Activated CD4-positive, alpha-beta memory T cell treated with anti-CD3 and anti-CD28 coated beads, Interleukin-2, amount 10 ng/mL, durations not matched to agents 7 days and 5 days (primary cell): ENCODE data around the gene TMCC2. TPM values are rescaled to one million over a fixed set of nuclear protein-coding genes. Genes with fewer than 3 reads are reported as not detected.
"Not testable (repeated sequence)": the region's sequence is repeated elsewhere in the genome, so short reads cannot be mapped to it uniquely, and the experiment has no call there.

Source experiments
- CTCF ChIA-PET: fragments of 350-600 bp; sonication (Branson Sonifier 250); formaldehyde crosslinking; loops from one replicate; lab custom pipeline; 2021; ENCODE audit warnings: antibody characterized with exemption, inconsistent platforms; lab: Charles Lee
- POLR2A ChIA-PET: fragments of 350-600 bp; sonication (Branson Sonifier 250); formaldehyde crosslinking; loops from one replicate; lab custom pipeline; 2021; ENCODE audit warnings: antibody characterized with exemption; lab: Charles Lee
- DNase-seq: peaks from one replicate; pipeline ENCODE4 v3.0.0-alpha.2; 2020
- H3K27ac Mint-ChIP-seq: one replicate; pipeline ENCODE4 v1.8.0; 2021; ENCODE audit warnings: mild to moderate bottlenecking, mixed read lengths
- H3K27me3 Mint-ChIP-seq: one replicate; pipeline ENCODE4 v1.8.0; 2021; ENCODE audit warnings: mixed read lengths
- H3K36me3 Mint-ChIP-seq: one replicate; pipeline ENCODE4 v1.8.0; 2021; ENCODE audit warnings: low read depth, mixed read lengths
- H3K4me1 Mint-ChIP-seq: one replicate; pipeline ENCODE4 v1.8.0; 2021; ENCODE audit warnings: mixed read lengths
- H3K4me3 Mint-ChIP-seq: one replicate; pipeline ENCODE4 v1.8.0; 2021; ENCODE audit warnings: mild to moderate bottlenecking, mixed read lengths
- H3K9me3 Mint-ChIP-seq: one replicate; pipeline ENCODE4 v1.8.0; 2021; ENCODE audit warnings: mixed read lengths
- total RNA-seq, 2 experiments: library from RNA; stranded (reverse); gene quantifications; one replicate each; pipeline ENCODE4 v1.2.3, GENCODE V29; 2021

The TMCC2 gene, protein sequence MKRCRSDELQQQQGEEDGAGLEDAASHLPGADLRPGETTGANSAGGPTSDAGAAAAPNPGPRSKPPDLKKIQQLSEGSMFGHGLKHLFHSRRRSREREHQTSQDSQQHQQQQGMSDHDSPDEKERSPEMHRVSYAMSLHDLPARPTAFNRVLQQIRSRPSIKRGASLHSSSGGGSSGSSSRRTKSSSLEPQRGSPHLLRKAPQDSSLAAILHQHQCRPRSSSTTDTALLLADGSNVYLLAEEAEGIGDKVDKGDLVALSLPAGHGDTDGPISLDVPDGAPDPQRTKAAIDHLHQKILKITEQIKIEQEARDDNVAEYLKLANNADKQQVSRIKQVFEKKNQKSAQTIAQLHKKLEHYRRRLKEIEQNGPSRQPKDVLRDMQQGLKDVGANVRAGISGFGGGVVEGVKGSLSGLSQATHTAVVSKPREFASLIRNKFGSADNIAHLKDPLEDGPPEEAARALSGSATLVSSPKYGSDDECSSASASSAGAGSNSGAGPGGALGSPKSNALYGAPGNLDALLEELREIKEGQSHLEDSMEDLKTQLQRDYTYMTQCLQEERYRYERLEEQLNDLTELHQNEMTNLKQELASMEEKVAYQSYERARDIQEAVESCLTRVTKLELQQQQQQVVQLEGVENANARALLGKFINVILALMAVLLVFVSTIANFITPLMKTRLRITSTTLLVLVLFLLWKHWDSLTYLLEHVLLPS
- total RNA-seq: 1 to 10 TPM; 1.8 TPM

DNA sequence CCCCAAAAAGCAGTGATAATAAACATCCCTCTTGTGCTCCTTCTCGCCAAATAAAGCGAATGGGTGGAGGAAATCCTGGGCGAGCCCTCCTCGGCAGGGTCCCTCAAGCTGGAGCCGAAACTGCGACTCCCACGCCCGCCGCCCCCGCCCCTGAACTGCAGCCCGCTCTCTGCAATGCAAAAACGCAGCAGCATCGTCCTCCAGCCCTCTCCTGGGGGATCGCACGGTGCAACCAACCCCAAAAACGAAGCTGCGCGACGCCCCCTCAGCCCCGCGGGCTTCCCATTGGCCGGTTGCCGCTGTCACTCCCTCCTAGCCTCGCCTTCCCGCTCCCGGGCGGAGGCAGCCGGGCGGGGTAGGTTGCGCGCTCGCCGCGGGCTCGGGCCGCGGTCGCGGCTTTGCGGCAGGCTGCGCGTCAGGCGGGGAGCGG is at the start of gene TMCC2:
Gene TMCC2 (plus strand): TSS at position 363 of the 430 bp plus-strand sequence. CDS start 619 bp downstream, outside the sequence.
- Mint-ChIP-seq H3K36me3 (no peaks in the 10 kb centered on the region), H3K9me3 (no peaks in the 10 kb centered on the region), H3K27ac (no peak within 1 kb of the TSS), H3K27me3 (peaks cover 40% of the 10 kb centered on the region), H3K4me3 (peak within 1 kb of the TSS; percentile 82), H3K4me1 (peaks cover 35% of the 10 kb centered on the region)
- POLR2A ChIA-PET: interaction anchor here (1.5 to 4.1 kb wide), 5 partner anchors 16 to 107 kb away, joined by 7 to 26 read pairs (median 16); partner anchors contain the start of genes DSTYK and RBBP5
- DNase-seq: peak; percentile 79
- CTCF ChIA-PET: interaction anchor here (0.7 to 5.2 kb wide), 9 partner anchors 13 to 258 kb away, joined by 3 to 92 read pairs (median 3); no protein-coding TSS in a partner anchor

DNA sequence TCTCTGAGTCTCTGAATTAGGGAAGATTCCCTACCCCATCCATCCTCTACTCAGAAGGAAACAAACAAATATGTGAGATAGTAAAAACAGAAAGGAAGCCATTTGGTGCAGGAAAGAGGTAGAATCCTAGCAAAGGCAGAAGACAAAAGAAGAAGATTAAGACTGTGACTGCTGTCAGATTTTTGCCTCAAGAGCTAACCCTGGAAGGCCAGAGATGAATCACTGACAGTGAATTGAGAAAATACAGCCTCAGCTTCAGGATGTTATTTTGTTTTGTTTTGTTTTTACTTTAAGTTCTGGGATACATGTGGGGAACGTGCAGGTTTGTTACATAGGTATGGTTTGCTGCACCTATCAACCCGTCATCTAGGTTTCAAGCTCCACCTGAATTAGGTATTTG is 47.9 kb upstream of the TMCC2 start:
- no peaks in the 10 kb centered on the region for H3K9me3 Mint-ChIP-seq
- no peak overlapping the region for H3K27ac Mint-ChIP-seq
- H3K4me1 Mint-ChIP-seq: peaks cover 30% of the 10 kb centered on the region
- no peak for DNase-seq
- H3K36me3 Mint-ChIP-seq: peaks cover 21% of the 10 kb centered on the region
- H3K27me3 Mint-ChIP-seq: no peaks in the 10 kb centered on the region
- H3K4me3 Mint-ChIP-seq: no peak overlapping the region
- ChIA-PET POLR2A (no interaction called here), CTCF (no interaction called here)

GRCh38 chr1:205180331-205180730 is 47.4 kb upstream of the TMCC2 start:
- H3K27me3 Mint-ChIP-seq, DNase-seq, POLR2A ChIA-PET, CTCF ChIA-PET, H3K27ac Mint-ChIP-seq, H3K4me3 Mint-ChIP-seq, H3K9me3 Mint-ChIP-seq: not testable (repeated sequence)
- Mint-ChIP-seq H3K4me1 (peaks cover 31% of the 10 kb centered on the region), H3K36me3 (peaks cover 22% of the 10 kb centered on the region)

- ChIA-PET POLR2A (no interaction called here), CTCF (no interaction called here)
- H3K36me3 Mint-ChIP-seq: peaks cover 37% of the 10 kb centered on the region
- no peak overlapping the region for H3K27ac Mint-ChIP-seq
- no peaks in the 10 kb centered on the region for H3K27me3 Mint-ChIP-seq
- DNase-seq: no peak
- H3K4me3 Mint-ChIP-seq: no peak overlapping the region
- H3K4me1 Mint-ChIP-seq: peaks cover 54% of the 10 kb centered on the region
- H3K9me3 Mint-ChIP-seq: no peaks in the 10 kb centered on the region
Measured at GRCh38 chr1:205182930-205183329, 44.8 kb upstream of the TMCC2 start.

- ChIA-PET POLR2A (interaction anchor here (0.8 to 1.4 kb wide), 2 partner anchors 16 to 102 kb away, joined by 3 to 5 read pairs; no protein-coding TSS in a partner anchor), CTCF (interaction anchor here (1.0 kb wide), 1 partner anchor 16 kb away, joined by 3 read pairs; no protein-coding TSS in a partner anchor)
- no peak for DNase-seq
- H3K27ac Mint-ChIP-seq: peak overlapping the region; percentile 9
- no peaks in the 10 kb centered on the region for H3K9me3 Mint-ChIP-seq
- peaks cover 39% of the 10 kb centered on the region for H3K36me3 Mint-ChIP-seq
- no peak overlapping the region for H3K4me3 Mint-ChIP-seq
- no peaks in the 10 kb centered on the region for H3K27me3 Mint-ChIP-seq
- peaks cover 57% of the 10 kb centered on the region for H3K4me1 Mint-ChIP-seq
Measured at GRCh38 chr1:205183676-205184335, 43.9 kb upstream of the TMCC2 start.

- Mint-ChIP-seq H3K4me1 (peaks cover 63% of the 10 kb centered on the region), H3K9me3 (no peaks in the 10 kb centered on the region), H3K4me3 (no peak overlapping the region), H3K27me3 (no peaks in the 10 kb centered on the region), H3K27ac (peak overlapping the region; percentile 71), H3K36me3 (peaks cover 37% of the 10 kb centered on the region)
- POLR2A ChIA-PET: interaction anchor here (1.4 kb wide), 1 partner anchor 13 kb away, joined by 9 read pairs; no protein-coding TSS in a partner anchor
- DNase-seq: no peak
- CTCF ChIA-PET: interaction anchor here (1.0 to 1.2 kb wide), 2 partner anchors 12 to 15 kb away, joined by 3 to 4 read pairs; no protein-coding TSS in a partner anchor
Measured at GRCh38 chr1:205186191-205186590, 41.6 kb upstream of the TMCC2 start.

- POLR2A ChIA-PET: interaction anchor here (0.8 kb wide), 1 partner anchor 12 kb away, joined by 3 read pairs; no protein-coding TSS in a partner anchor
- no peak for DNase-seq
Measured at GRCh38 chr1:205187420-205187819, 40.3 kb upstream of the TMCC2 start.

DNA sequence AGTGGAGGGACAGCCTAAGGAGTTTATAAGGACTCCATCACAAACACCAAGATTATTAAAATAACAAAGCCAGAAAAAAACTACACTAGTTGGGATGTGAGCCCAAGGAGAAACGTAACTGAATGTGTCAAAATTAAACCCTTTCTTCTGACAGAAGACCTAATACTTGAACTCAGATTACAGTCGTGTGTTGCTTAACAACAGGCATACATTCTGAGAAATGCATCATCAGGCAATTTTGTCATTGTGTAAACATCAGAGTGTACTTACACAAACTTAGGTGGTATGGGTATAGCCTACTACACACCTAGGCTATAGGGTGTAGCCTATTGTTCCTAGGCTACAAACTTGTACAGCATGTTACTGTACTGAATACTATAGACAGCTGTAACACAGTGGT is 39.6 kb upstream of the TMCC2 start:
- Mint-ChIP-seq H3K9me3 (peaks cover under 1% of the 10 kb centered on the region), H3K36me3 (peaks cover 31% of the 10 kb centered on the region), H3K4me3 (no peak overlapping the region), H3K27ac (no peak overlapping the region), H3K4me1 (peaks cover 64% of the 10 kb centered on the region), H3K27me3 (no peaks in the 10 kb centered on the region)
- POLR2A ChIA-PET: interaction anchor here (0.8 kb wide), 1 partner anchor 12 kb away, joined by 3 read pairs; no protein-coding TSS in a partner anchor
- CTCF ChIA-PET: interaction anchor here (1.4 to 2.9 kb wide), 2 partner anchors 11 to 47 kb away, joined by 4 to 13 read pairs; no protein-coding TSS in a partner anchor
- no peak for DNase-seq

More at GRCh38 chr1:205187420-205187819, 40.3 kb upstream of the TMCC2 start:
- CTCF ChIA-PET: interaction anchor here (2.9 kb wide), 1 partner anchor 12 kb away, joined by 13 read pairs; no protein-coding TSS in a partner anchor
- peaks cover 37% of the 10 kb centered on the region for H3K36me3 Mint-ChIP-seq
- H3K4me1 Mint-ChIP-seq: peaks cover 67% of the 10 kb centered on the region
- H3K4me3 Mint-ChIP-seq: no peak overlapping the region
- H3K9me3 Mint-ChIP-seq: no peaks in the 10 kb centered on the region
- no peaks in the 10 kb centered on the region for H3K27me3 Mint-ChIP-seq
- no peak overlapping the region for H3K27ac Mint-ChIP-seq

DNA sequence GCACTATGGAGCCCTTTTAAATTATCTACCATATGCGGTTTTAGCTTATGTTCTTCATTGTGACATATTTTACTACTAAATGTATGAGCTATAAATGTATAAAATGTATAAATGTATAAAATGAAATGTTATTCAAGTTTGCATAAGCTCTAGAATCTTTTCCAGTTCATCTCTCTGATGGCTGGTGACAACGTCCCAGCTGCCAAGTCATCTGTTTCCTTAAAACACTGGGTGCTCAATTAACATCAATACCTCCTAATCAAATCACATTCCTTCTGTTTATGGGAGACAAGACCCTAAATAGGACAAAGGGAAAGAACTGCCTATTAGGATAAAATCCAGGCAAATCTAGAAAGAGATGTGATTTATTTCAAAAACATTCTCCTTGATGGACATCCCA is 39.1 kb upstream of the TMCC2 start:
- CTCF ChIA-PET: interaction anchor here (0.8 to 2.9 kb wide), 3 partner anchors 11 to 47 kb away, joined by 3 to 13 read pairs (median 4); no protein-coding TSS in a partner anchor
- POLR2A ChIA-PET: no interaction called here
- DNase-seq: no peak
- H3K36me3 Mint-ChIP-seq: peaks cover 29% of the 10 kb centered on the region
- H3K27me3 Mint-ChIP-seq: no peaks in the 10 kb centered on the region
- H3K4me1 Mint-ChIP-seq: peaks cover 61% of the 10 kb centered on the region
- H3K27ac Mint-ChIP-seq: no peak overlapping the region
- H3K4me3 Mint-ChIP-seq: no peak overlapping the region
- H3K9me3 Mint-ChIP-seq: peaks cover 4% of the 10 kb centered on the region

- DNase-seq: no peak
- no peak overlapping the region for H3K4me3 Mint-ChIP-seq
- no peaks in the 10 kb centered on the region for H3K27me3 Mint-ChIP-seq
- H3K4me1 Mint-ChIP-seq: peaks cover 56% of the 10 kb centered on the region
- CTCF ChIA-PET: interaction anchor here (0.8 to 2.9 kb wide), 3 partner anchors 10 to 48 kb away, joined by 3 to 13 read pairs (median 4); no protein-coding TSS in a partner anchor
- POLR2A ChIA-PET: interaction anchor here (0.7 kb wide), 1 partner anchor 442 kb away, joined by 3 read pairs; no protein-coding TSS in a partner anchor
- H3K36me3 Mint-ChIP-seq: peaks cover 31% of the 10 kb centered on the region
- peaks cover 6% of the 10 kb centered on the region for H3K9me3 Mint-ChIP-seq
- no peak overlapping the region for H3K27ac Mint-ChIP-seq
Measured at GRCh38 chr1:205189131-205189530, 38.6 kb upstream of the TMCC2 start.

DNA sequence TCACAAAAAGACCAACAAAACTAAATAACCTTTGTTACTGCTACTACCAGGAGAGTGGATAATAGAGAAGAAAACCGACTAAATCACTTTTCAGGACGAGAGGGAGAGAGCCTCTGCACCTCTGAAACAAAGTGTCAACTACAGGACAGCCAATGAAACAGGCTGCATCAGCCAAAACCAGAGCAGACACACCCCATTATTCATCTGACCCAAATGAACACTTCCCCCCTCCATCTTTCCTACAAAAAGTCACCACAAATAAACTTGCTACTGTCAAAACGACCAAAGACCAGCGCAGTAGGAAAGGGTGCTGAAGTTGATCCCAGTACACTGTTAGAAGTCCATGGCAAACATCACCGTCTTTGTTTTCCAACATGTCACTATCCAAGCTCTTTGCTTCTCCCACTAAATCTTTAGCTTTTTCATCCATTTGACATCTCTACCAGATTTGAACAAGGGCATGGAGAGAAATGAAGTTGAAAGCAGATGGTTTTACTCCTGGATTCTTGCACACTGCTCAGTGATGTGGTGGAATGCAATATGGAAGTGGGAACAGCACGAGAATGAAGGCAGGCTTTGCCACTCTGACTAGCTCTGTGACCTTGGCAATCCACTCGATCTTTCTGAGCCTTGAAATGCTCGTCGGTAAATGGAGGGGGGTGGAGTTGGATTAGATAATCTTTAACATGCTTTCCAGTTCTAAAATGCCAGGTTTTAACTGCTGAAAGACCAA is 36.7 kb upstream of the TMCC2 start:
- no peak overlapping the region for H3K4me3 Mint-ChIP-seq

More for the DNA sequence above, 36.7 kb upstream of the TMCC2 start:
- DNase-seq: no peak
- Mint-ChIP-seq H3K4me1 (peaks cover 42% of the 10 kb centered on the region), H3K27me3 (no peaks in the 10 kb centered on the region), H3K36me3 (peaks cover 31% of the 10 kb centered on the region), H3K27ac (no peak overlapping the region), H3K9me3 (peaks cover 8% of the 10 kb centered on the region)
- ChIA-PET POLR2A (interaction anchor here (1.5 kb wide), 1 partner anchor 20 kb away, joined by 3 read pairs; no protein-coding TSS in a partner anchor), CTCF (no interaction called here)
